T-helper 1 cell treated with Interleukin-12 subunit alpha and Interleukin-12 subunit beta and Interleukin-4 antibody, amounts not matched to agents 30 μg/mL and 1 μg/mL, for 36 hours (primary cell): ENCODE measurements around the gene HOXB4.

ENCODE experiments used
- H3K27ac Mint-ChIP-seq: one replicate; pipeline ENCODE4 v1.8.0; 2021; ENCODE audit warnings: mild to moderate bottlenecking, mixed read lengths
- H3K27me3 Mint-ChIP-seq: one replicate; pipeline ENCODE4 v1.8.0; 2021; ENCODE audit warnings: low read depth, mixed read lengths
- H3K36me3 Mint-ChIP-seq: one replicate; pipeline ENCODE4 v1.8.0; 2021; ENCODE audit warnings: low read depth, mixed read lengths
- H3K4me1 Mint-ChIP-seq: one replicate; pipeline ENCODE4 v1.8.0; 2021; ENCODE audit warnings: low read depth, mixed read lengths
- H3K4me3 Mint-ChIP-seq: one replicate; pipeline ENCODE4 v1.8.0; 2021; ENCODE audit warnings: mild to moderate bottlenecking, moderate library complexity, mixed read lengths
- H3K9me3 Mint-ChIP-seq: one replicate; pipeline ENCODE4 v1.8.0; 2021; ENCODE audit warnings: mixed read lengths

HOXB4 gene

DNA sequence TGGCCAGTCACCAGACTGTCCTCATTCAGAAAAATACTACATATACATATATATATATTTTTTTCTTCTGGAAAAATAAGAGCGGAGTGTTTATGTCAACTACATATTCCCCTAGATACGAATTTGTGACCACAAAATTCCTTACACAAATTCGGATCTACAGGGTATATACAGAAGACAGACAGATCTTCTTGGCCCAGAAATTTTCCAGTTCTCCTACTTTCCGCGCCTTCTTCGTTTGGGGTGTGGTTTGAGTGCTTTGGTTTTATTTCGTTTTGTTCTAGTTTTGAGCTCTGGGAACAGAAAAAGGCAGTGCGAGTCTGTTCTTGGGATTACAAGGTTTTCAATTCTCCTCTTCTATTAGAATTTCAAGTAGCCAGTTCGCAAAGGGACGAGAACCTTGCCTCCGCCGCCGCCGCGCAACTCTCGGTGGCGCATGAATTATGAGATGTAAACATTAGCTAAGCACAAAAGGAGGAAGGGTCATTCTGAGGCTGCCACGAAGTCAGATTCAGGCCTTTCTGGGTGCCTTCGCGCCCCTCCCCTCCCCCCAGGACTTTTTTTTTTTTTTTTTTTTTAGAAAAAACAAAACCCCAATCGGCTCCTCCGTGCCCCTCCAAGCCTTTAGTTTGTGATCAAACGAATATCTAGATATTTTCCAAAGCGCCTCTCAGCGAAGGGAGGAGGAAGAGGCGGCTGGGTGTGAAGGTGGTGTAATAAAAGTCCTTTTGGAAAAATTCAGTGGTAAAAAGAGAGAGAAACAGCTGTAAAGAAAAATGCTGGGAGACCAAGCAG lies 1.8 kb upstream of the HOXB4 start:
- Mint-ChIP-seq H3K4me3 (peak overlapping the region; percentile 94), H3K4me1 (peaks cover 53% of the 10 kb centered on the region), H3K27ac (peak overlapping the region; percentile 54), H3K36me3 (peaks cover 15% of the 10 kb centered on the region), H3K27me3 (peaks cover 54% of the 10 kb centered on the region), H3K9me3 (no peaks in the 10 kb centered on the region)

DNA sequence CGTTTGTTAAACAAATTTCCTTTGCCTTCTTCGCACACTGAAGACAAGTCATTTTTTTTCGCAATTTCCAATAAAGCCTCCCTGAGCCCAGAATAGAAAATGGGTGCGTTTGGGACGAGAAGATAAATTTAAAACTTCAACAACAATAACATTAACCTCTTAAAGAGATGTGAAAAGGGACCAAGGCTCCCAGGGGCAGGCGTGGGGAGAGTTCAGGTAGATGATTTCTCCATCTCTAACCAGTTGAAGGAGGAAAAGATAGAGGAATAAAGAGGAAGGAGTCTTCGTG lies 1.3 kb upstream of the HOXB4 start:
- Mint-ChIP-seq H3K4me1 (peaks cover 53% of the 10 kb centered on the region), H3K36me3 (peaks cover 15% of the 10 kb centered on the region), H3K4me3 (peak overlapping the region; percentile 94), H3K27ac (no peak overlapping the region), H3K27me3 (peaks cover 53% of the 10 kb centered on the region), H3K9me3 (no peaks in the 10 kb centered on the region)

DNA sequence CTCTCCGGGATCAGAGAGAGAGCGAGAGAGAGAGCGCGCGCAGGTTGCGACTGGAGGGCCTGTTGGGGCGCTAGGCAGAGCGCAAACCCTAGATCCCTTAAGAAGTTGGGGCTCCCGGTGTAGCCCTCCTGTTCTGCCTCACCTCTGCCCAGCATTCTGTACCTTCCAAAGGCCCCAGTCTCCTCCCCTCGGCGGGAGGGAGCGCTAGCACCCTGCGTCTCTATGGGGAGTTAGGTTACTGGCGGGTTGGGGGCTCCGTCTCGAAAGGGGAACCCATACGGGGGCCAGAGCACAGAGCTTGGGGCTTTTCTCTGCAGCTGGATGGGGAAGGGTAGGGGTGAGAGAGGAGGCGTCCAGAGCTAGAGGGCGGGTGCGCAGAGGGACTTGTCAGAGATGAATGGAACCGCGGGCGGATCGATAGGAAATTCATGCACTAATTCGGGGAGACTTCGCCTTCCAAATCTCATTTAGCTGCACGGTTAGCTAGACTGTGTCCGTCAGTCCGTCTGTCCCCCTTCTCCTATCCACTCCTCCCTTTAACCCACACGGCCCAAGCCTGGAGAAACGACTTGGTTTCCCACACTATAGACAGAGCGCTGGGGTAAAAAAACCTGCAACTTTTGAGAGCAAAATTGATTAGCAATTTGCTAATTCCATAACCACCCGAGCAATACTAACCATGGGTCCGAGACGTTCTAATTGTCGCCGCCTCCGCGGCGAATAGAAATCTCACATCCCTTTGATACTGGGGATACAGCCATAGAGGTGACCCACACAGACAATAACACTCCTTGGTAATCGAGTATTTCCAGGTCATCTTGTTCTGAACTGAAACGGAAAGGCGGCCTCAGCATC lies 693 bp upstream of the HOXB4 start:
- Mint-ChIP-seq H3K27ac (peak overlapping the region; percentile 87), H3K4me1 (peaks cover 53% of the 10 kb centered on the region), H3K27me3 (peaks cover 48% of the 10 kb centered on the region)

DNA sequence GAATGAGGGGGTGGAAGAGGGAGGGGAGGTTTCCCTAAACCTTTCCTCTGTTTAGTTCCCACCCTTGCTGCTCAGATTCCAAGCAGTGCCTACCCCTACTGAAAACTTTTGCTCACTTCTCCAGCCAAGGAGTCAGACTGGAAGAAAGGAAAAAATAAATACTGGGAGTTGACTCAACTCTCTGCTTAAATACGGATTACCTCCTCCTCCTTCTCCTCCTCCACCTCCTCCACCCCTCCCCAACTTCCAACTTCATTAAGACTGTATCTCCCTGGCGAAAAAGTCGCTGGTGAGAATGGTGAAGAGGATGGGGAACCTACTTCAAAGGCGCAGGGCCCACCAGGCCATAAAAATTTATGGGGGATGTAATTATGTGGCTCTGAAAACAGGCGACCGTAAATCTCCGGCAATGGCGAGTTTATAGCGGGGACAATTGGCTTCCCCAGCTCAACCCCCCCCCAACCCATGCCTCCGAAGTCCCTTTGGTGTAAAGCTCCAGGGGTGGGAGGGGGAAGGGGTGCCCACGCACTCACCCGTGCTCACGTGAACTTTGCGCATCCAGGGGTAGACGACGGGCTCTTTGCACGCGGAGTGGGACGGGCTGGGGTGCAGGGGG lies 712 bp downstream of the HOXB4 start:
- H3K9me3 Mint-ChIP-seq: no peaks in the 10 kb centered on the region
- peaks cover 19% of the 10 kb centered on the region for H3K36me3 Mint-ChIP-seq
- peaks cover 37% of the 10 kb centered on the region for H3K27me3 Mint-ChIP-seq
- H3K4me1 Mint-ChIP-seq: peaks cover 51% of the 10 kb centered on the region
- H3K27ac Mint-ChIP-seq: peak overlapping the region; percentile 67
- peak overlapping the region; percentile 85 for H3K4me3 Mint-ChIP-seq

More for the DNA sequence above, 693 bp upstream of the HOXB4 start:
- Mint-ChIP-seq H3K36me3 (peaks cover 18% of the 10 kb centered on the region), H3K9me3 (no peaks in the 10 kb centered on the region), H3K4me3 (peak overlapping the region; percentile 94)

DNA sequence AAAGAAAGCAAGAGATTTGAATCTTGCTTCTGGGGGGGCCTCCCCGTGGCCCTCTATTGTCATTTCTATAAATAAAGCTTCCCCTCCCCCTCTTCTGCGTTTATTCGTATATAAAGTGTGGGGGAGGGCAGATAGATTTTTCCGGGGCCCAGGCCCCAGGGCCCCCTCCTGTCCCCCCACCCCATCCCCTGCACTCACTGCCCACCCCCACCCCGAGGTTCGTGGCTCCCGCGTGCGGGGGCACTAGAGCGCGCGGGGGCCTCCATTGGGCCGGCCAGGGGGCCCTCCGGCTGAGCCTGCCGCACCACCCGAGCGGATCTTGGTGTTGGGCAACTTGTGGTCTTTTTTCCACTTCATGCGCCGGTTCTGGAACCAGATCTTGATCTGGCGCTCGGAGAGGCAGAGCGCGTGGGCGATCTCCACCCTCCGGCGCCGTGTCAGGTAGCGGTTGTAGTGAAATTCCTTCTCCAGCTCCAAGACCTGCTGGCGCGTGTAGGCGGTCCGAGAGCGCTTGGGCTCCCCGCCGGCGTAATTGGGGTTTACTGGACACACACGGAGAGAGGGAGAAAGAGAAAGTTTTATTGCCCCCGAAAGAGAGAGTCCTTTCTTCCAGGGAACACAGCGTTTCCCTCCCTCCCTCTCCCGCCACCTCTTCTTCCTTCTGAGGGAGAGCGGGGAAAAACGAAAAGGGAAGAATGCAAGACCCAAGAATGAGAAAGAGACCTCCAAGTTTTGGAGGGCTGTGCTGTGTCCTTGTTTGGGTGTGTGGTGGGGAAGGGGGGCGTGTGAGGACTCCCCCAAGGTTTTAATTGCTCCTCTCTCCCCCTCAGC lies 1.5 kb downstream of the HOXB4 start:
- Mint-ChIP-seq H3K27me3 (peaks cover 34% of the 10 kb centered on the region), H3K27ac (peak overlapping the region; percentile 49), H3K9me3 (no peaks in the 10 kb centered on the region), H3K36me3 (peaks cover 21% of the 10 kb centered on the region), H3K4me3 (peak overlapping the region; percentile 85), H3K4me1 (peaks cover 48% of the 10 kb centered on the region)

DNA sequence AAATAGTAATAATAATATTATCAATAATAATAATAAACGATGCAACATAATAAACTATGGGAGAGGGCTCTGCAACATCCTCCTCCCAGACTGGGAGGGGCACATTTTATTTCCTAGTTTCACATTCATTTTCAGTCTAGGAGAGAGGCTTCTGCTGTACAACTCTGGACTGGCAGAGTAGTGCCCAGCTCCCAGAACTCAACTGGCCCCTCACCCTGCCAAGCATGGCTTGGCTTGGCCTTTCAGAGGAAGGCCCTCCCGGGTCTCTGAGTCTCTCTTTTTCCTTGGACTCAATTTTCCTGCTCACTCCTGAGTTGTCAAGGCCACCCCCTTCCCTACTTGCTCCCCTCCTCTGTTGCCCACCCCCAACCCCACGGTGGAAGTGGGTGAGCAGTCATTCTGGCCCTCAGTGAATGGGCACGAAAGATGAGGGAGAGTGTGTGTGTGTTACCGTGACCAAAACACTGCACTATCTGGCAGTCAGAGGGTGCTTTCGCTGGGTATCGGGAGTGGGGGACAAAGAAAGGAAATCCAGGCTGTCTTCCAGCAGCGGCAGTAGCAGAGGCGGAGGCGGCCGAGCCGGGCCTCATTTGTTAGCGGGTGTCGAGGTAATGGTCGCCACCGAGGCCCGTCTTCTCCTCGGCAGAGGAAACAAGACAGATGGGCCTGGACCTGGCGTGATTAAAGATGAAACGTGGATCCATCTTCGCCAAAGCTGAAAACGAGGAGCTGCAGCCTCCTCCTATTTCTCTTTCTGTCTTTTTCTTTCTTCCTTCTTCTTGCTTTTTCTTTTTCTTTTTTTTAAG lies 2.3 kb downstream of the HOXB4 start:
- Mint-ChIP-seq H3K4me3 (peak overlapping the region; percentile 69), H3K4me1 (peaks cover 42% of the 10 kb centered on the region), H3K36me3 (peaks cover 23% of the 10 kb centered on the region), H3K27me3 (peaks cover 26% of the 10 kb centered on the region), H3K9me3 (no peaks in the 10 kb centered on the region), H3K27ac (peak overlapping the region; percentile 69)

DNA sequence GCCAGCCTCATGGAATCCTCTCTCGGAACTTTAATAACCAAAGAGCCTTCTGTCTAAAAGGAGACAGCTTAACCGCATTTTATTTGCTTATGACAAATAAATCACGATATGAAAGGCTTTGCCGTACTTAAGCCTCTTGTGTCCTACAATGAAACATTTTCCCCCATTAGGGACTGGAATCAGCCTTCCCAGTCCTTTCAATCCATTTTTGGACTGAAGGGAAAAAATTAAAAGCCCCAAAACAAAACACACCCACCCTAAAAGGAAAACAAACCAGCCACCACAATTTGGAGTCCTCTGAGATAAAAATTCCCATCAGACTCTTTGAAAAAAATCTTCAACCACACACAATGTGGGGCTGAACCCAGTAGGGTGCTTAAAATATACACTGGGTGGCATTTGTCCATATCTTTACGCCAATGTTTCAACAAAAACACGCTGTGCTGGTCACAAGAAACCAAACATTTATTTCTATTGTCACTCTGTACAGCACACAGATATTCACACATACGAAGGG lies 3.0 kb downstream of the HOXB4 start:
- Mint-ChIP-seq H3K27ac (no peak overlapping the region), H3K36me3 (peaks cover 22% of the 10 kb centered on the region), H3K4me3 (peak overlapping the region; percentile 3), H3K27me3 (peaks cover 19% of the 10 kb centered on the region), H3K9me3 (no peaks in the 10 kb centered on the region), H3K4me1 (peaks cover 35% of the 10 kb centered on the region)

DNA sequence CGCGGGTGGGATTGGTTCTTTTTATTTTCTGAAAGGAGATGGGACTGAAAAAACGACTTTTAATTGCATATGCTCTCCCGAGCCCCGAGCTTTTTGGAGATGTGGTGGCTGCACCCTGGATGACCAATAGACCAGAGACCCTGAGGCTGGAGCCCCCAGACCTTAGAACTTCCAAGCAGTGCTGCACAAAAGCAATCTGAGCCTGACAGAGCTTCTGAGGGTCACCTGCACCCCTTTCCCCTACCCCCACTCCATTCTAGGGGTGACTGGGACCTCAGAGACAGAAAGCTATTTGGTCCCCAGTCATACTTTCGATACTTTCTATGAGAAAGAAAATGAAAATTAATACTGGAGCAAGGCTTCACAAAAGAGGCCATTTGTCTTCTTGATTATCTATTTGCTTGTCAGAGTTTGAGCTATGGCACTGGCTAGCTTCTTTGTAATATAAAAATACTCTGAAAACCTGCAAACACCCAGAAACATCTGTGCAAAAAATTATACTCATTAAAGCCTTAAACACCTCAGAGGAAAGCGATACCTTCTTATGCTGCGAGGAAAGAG lies 3.6 kb downstream of the HOXB4 start:
- H3K4me3 Mint-ChIP-seq: peak overlapping the region; percentile 3
- H3K36me3 Mint-ChIP-seq: peaks cover 22% of the 10 kb centered on the region
- no peak overlapping the region for H3K27ac Mint-ChIP-seq
- H3K27me3 Mint-ChIP-seq: peaks cover 13% of the 10 kb centered on the region
- peaks cover 33% of the 10 kb centered on the region for H3K4me1 Mint-ChIP-seq
- H3K9me3 Mint-ChIP-seq: no peaks in the 10 kb centered on the region

DNA sequence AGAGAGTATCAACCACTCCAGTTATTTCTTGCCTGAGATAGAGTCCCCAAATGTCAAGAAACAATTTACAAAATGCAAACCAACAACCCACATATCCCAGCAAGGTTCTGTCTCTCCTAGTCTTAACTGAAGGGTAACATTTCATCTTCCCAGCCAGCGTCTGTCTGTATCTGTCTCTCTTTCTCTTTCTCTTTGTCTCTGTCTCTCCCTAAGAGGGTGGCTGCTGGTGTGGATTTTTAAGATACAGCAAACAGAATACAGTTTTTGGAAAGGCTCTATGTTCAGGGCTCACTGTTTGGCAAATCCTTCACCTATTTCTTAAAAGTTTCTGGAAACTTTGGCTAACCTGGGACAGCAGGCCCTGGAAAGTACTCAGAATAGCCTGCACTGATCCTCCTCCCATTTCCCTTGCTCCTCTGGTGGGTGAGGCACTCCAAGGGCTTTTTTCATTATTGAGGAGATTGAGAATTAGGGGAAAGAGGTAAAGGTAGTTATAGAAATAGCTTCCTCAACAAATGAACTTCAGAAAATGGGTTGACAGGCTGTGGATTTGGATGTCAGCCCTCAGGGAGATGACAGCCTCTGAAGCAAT lies 6.2 kb downstream of the HOXB4 start:
- Mint-ChIP-seq H3K27me3 (peaks cover 3% of the 10 kb centered on the region), H3K4me1 (peaks cover 28% of the 10 kb centered on the region), H3K9me3 (no peaks in the 10 kb centered on the region), H3K4me3 (no peak overlapping the region), H3K27ac (no peak overlapping the region), H3K36me3 (peaks cover 21% of the 10 kb centered on the region)

DNA sequence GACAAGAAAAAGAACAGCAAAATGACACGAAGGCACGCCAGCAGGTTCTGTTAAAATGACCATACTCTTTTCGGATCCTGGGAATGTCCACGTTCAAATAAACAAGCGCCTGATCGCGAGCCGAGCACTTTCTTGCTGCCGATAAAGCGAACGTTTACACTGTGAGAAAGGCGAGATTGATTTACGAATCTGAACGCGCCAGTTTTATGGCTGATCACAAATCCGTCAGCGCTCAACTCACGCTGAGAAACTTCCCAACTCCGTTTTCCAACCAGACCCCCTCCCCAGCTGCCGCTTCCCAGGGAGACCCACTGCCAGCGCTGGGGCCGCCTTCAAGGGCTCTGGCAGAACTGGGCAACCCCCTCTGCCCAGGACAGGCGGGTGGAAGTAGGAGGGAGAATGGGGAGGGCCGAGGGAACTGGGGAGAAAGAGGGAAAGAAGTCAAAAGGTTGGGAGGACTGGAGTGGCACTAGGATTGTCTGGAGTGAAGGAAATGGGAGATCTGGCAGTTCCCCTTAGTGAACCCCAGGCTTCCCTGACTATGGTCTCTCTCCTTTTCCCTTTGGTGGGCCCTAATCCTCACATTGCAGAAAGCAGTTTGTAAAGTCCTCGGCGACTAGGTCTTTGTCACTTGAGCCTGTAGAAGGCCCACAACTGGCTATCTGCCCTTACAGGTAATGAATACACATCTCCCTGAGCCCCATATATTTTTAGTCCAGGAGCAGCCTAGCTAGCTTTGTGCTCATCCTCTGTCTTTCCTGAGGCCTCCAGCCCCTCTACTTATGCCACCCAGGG lies 6.9 kb downstream of the HOXB4 start:
- Mint-ChIP-seq H3K27ac (no peak overlapping the region), H3K9me3 (no peaks in the 10 kb centered on the region), H3K4me3 (no peak overlapping the region), H3K4me1 (peaks cover 25% of the 10 kb centered on the region), H3K36me3 (peaks cover 19% of the 10 kb centered on the region), H3K27me3 (peaks cover 3% of the 10 kb centered on the region)

DNA sequence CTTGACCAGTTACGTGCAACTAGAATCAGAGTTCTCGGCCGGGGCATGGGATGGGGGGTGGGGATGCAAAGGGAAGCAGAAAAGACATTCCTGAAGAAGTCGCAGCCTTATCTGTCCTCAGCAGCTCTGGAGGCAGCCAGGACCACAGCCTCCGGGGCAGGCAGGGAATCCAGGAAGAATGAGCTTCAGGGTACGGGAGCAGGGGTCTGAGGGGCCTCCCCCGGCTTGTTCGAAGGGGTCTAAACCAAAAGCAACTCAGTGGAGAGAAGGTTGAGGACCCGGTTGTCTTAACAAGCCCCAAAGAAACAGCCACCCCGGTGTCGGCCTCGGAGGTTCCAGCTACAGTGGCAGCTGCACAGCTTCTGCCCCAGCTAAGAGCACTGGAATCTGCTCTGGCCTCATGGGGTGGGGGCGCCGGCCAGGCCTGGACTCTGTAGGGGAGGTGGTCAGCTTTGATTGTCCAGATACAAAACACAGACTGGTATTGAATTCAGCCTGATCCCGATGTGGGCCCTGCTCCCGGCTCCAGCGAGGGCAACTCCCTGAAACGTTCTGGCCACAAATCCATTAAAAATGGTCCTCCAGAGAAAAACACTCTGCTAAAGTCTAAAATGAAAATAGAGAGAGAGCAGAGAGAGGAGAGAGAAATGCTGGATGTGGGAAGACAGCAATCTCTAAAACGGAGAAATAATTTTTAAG lies 7.7 kb downstream of the HOXB4 start:
- no peak overlapping the region for H3K27ac Mint-ChIP-seq
- H3K4me3 Mint-ChIP-seq: no peak overlapping the region
- peaks cover 19% of the 10 kb centered on the region for H3K36me3 Mint-ChIP-seq
- H3K27me3 Mint-ChIP-seq: peaks cover 3% of the 10 kb centered on the region
- H3K9me3 Mint-ChIP-seq: no peaks in the 10 kb centered on the region
- H3K4me1 Mint-ChIP-seq: peaks cover 19% of the 10 kb centered on the region
